Ovary (tissue), 3 donors: ENCODE results near the gene COPS9.

Experiments used
- CTCF ChIP-seq, 3 donors: fragments of 450-650 bp in 2 of 3; fragments of 200-600 bp in 1 of 3; IDR thresholded peaks; one replicate each; pipeline versions ENCODE4 v1.5.1 to v1.8.0; 2016 to 2022; ENCODE audit warnings: antibody characterized with exemption in 3 of 3, mild to moderate bottlenecking in 1 of 3
- POLR2A ChIP-seq: fragments of 450-650 bp; IDR thresholded peaks from one replicate; pipeline ENCODE4 v1.6.1; 2017; ENCODE audit warnings: antibody characterized with exemption, mild to moderate bottlenecking, moderate library complexity
- donor health status: DM: no; HTN: no; CAD: no.

GRCh38 chr2:240162939-240163714 is 27.0 kb upstream of the COPS9 start:
- TF ChIP-seq CTCF (IDR thresholded peaks at IDR 0.05): no peak
- TF ChIP-seq POLR2A: no peak
